ENCODE data around the gene FNDC3B. TPM values are rescaled to one million over a fixed set of nuclear protein-coding genes. Genes with fewer than 3 reads are reported as not detected.

FNDC3B gene
- total RNA-seq, 4 donors from 2014 or later = 49.7 to 188 (median 165) TPM

DNA sequence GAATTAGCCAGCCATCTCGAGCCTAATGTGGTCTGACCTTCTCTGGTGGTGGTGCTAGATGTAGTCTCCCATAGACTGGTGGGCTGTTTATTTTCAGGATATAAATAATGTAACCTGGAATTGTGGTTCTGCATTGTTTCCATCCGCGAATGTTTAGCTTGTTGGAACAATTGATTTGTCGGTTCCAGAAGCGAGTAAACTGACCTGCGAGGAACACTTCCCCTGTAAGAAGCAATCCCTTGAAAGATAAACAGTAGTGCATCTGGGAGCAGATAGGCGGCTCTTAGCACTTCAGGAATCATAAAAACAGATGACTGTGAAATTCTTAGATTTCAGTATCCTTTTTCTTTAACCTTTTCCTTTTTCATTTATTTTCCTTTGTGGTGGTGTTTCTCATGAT is 251.1 kb downstream of the FNDC3B start:
- no peaks in the 10 kb centered on the region for H3K36me3 ChIP-seq
- H3K9me3 ChIP-seq = no peaks in the 10 kb centered on the region
- H3K27ac ChIP-seq = no peak overlapping the region
- TF ChIP-seq POLR2A (IDR thresholded peaks at IDR 0.05) (no peak), CTCF (IDR thresholded peaks at IDR 0.05) (no peak)
- H3K4me3 ChIP-seq = no peak overlapping the region
- H3K27me3 ChIP-seq = no peaks in the 10 kb centered on the region
- no peak for DNase-seq
- intact Hi-C loops (cut with DNase I; ENCODE audit: low total_unique reads) = no loop called here
- no peaks in the 10 kb centered on the region for H3K4me1 ChIP-seq

DNA sequence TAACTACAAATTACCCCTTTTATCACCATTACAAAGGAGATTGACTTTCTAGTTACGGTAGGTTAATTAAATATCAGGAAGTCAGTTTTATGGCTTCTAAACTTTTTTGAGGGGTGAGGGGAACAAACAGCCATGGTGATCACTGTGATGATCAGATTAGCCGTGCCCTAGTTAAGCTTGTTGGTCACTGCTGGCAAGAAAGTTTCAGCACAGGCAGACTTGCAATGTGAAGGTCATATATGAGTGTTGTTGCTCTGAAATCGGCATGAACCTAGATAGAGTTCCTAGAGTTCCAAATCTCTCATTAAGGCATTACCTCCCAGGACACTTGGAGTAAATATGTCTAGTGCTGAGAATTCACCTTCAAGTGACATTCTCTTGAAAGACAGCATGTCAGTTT is 252.3 kb downstream of the FNDC3B start:
- intact Hi-C loops (cut with DNase I; ENCODE audit: low total_unique reads) = no loop called here
- H3K36me3 ChIP-seq = no peaks in the 10 kb centered on the region
- TF ChIP-seq CTCF (IDR thresholded peaks at IDR 0.05) (no peak), POLR2A (IDR thresholded peaks at IDR 0.05) (no peak)

GRCh38 chr3:172292422-172292821 is 253.0 kb downstream of the FNDC3B start:
- Histone ChIP-seq H3K27me3 (no peaks in the 10 kb centered on the region), H3K9me3 (no peaks in the 10 kb centered on the region), H3K4me3 (no peak overlapping the region), H3K4me1 (no peaks in the 10 kb centered on the region), H3K36me3 (no peaks in the 10 kb centered on the region), H3K27ac (no peak overlapping the region)
- intact Hi-C loops (cut with DNase I; ENCODE audit: low total_unique reads) = no loop called here
- no peak for DNase-seq
- TF ChIP-seq CTCF (IDR thresholded peaks at IDR 0.05) (no peak), POLR2A (IDR thresholded peaks at IDR 0.05) (no peak)

More for the DNA sequence above, 252.3 kb downstream of the FNDC3B start:
- no peaks in the 10 kb centered on the region for H3K4me1 ChIP-seq
- H3K27me3 ChIP-seq = no peaks in the 10 kb centered on the region
- DNase-seq = no peak
- H3K27ac ChIP-seq = no peak overlapping the region
- H3K4me3 ChIP-seq = no peak overlapping the region
- no peaks in the 10 kb centered on the region for H3K9me3 ChIP-seq

DNA sequence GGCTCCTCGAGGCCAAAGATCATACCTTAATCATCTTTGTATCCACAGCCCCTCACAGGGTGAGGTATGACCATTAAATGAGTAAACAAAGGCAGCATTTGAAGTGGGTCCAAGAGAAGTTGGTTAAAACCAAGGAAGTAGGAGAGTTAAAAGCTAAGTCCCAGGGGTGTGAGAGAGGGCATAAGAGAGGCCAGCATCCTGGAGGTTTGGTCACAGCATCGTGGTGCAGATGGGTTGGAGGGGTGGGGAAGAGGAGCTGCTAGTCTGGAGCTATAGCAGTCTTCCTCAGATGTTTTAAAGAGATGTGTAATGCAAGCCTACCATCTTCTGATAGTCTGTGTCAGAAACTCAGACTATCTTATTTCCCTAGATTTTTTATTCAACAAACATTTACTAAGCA is 253.7 kb downstream of the FNDC3B start:
- intact Hi-C loops (cut with DNase I; ENCODE audit: low total_unique reads) = no loop called here
- no peak for DNase-seq
- H3K36me3 ChIP-seq = no peaks in the 10 kb centered on the region

DNA sequence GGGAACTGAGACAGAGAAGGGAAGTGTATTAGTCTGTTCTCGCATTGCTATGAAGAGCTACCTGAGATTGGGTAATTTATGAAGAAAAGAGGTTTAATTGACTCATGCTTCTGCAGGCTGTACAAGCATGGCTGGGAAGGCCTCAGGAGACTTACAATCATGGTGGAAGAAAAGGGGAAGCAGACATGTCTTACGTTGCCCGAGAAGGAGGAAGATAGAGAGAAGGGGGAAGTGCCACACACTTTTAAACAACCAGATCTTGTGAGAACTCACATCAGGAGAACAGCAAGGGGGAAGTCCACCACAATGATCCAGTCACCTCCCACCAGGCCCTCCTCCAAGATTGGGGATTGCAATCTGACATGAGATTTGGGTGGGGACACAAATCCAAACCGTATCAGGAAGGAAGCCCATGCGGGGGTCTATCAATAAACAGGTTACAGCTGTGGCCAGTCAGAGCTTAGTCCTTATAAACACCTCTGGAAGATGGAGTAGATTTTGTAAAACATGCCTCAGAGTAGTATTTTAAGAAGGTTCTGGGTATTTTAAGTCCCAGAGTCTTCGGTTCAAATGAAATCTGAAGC is 254.9 kb downstream of the FNDC3B start:
- Histone ChIP-seq H3K27ac (no peak overlapping the region), H3K36me3 (no peaks in the 10 kb centered on the region), H3K27me3 (no peaks in the 10 kb centered on the region), H3K9me3 (no peaks in the 10 kb centered on the region), H3K4me1 (no peaks in the 10 kb centered on the region), H3K4me3 (no peak overlapping the region)
- no peak for DNase-seq
- TF ChIP-seq CTCF (IDR thresholded peaks at IDR 0.05) (no peak), POLR2A (IDR thresholded peaks at IDR 0.05) (no peak)
- intact Hi-C loops (cut with DNase I; ENCODE audit: low total_unique reads) = no loop called here

More for the DNA sequence above, 253.7 kb downstream of the FNDC3B start:
- Histone ChIP-seq H3K27me3 (no peaks in the 10 kb centered on the region), H3K4me1 (no peaks in the 10 kb centered on the region), H3K27ac (no peak overlapping the region), H3K4me3 (no peak overlapping the region), H3K9me3 (no peaks in the 10 kb centered on the region)
- TF ChIP-seq CTCF (IDR thresholded peaks at IDR 0.05) (no peak), POLR2A (IDR thresholded peaks at IDR 0.05) (no peak)
